OCI-M1 (cell line): ENCODE results near the gene GPATCH4.
"Not testable (repeated sequence)": the region's sequence is repeated elsewhere in the genome, so short reads cannot be mapped to it uniquely, and the experiment has no call there.

Experiments
- DNase-seq: peaks from one replicate; lab custom pipeline; 2025; lab: John Stamatoyannopoulos, UW

Gene GPATCH4

GRCh38 chr1:156626079-156626438, 24.8 kb upstream of the GPATCH4 start:
- no peak for DNase-seq

- DNase-seq, result peak; percentile 71
Measured at GRCh38 chr1:156625436-156626078, 24.3 kb upstream of the GPATCH4 start.

GRCh38 chr1:156624814-156625435, 23.6 kb upstream of the GPATCH4 start:
- DNase-seq, result no peak

- DNase-seq, result peak; percentile 43
Measured at GRCh38 chr1:156623946-156624813, 22.9 kb upstream of the GPATCH4 start.

GRCh38 chr1:156622581-156623297, 21.5 kb upstream of the GPATCH4 start:
- no peak for DNase-seq

GRCh38 chr1:156619582-156619955, 18.3 kb upstream of the GPATCH4 start:
- no peak for DNase-seq

GRCh38 chr1:156618853-156619581, 17.7 kb upstream of the GPATCH4 start, which contains the start of gene HAPLN2:
HAPLN2 (plus strand) TSS chr1:156619415; CDS start chr1:156623491, 4,076 bp downstream.
- DNase-seq, result peak; percentile 43

GRCh38 chr1:156616463-156616862, 15.2 kb upstream of the GPATCH4 start:
- DNase-seq, result peak; percentile 72

GRCh38 chr1:156615946-156616345, 14.7 kb upstream of the GPATCH4 start:
- no peak for DNase-seq

- DNase-seq, result no peak
Measured at GRCh38 chr1:156612666-156613065, 11.4 kb upstream of the GPATCH4 start.

- DNase-seq, result not testable (repeated sequence)
Measured at GRCh38 chr1:156610072-156610471, 8.8 kb upstream of the GPATCH4 start.

- peak; percentile 69 for DNase-seq
Measured at GRCh38 chr1:156608981-156609380, 7.7 kb upstream of the GPATCH4 start.

- DNase-seq, result peak; percentile 92
Measured at GRCh38 chr1:156608036-156608674, 6.9 kb upstream of the GPATCH4 start.

- DNase-seq, result not testable (repeated sequence)
Measured at GRCh38 chr1:156607344-156607743, 6.1 kb upstream of the GPATCH4 start.

- DNase-seq, result peak; percentile 82
Measured at GRCh38 chr1:156602557-156602993, 1.3 kb upstream of the GPATCH4 start.

GRCh38 chr1:156601892-156602291, 613 bp upstream of the GPATCH4 start:
- DNase-seq, result no peak

- DNase-seq, result peak; percentile 61
Measured at GRCh38 chr1:156600733-156601121, 552 bp downstream of the GPATCH4 start.

- DNase-seq, result peak; percentile 87
Measured at GRCh38 chr1:156599811-156600210, 1.5 kb downstream of the GPATCH4 start.

- no peak for DNase-seq
Measured at GRCh38 chr1:156598731-156599432, 2.4 kb downstream of the GPATCH4 start.

- DNase-seq, result no peak
Measured at GRCh38 chr1:156598125-156598524, 3.2 kb downstream of the GPATCH4 start.
